Melanocyte of skin (primary cell): ENCODE data around the gene CENPB. TPM values are rescaled to one million over a fixed set of nuclear protein-coding genes. Genes with fewer than 3 reads are reported as not detected.

ENCODE experiments used
- total RNA-seq, 2 donors: library from RNA; depleted of rRNA; stranded (reverse); fragments of >200 nt; gene quantifications; 2 replicates each; pipeline ENCODE4 v1.2.3, GENCODE V29; 2012

The CENPB gene, protein sequence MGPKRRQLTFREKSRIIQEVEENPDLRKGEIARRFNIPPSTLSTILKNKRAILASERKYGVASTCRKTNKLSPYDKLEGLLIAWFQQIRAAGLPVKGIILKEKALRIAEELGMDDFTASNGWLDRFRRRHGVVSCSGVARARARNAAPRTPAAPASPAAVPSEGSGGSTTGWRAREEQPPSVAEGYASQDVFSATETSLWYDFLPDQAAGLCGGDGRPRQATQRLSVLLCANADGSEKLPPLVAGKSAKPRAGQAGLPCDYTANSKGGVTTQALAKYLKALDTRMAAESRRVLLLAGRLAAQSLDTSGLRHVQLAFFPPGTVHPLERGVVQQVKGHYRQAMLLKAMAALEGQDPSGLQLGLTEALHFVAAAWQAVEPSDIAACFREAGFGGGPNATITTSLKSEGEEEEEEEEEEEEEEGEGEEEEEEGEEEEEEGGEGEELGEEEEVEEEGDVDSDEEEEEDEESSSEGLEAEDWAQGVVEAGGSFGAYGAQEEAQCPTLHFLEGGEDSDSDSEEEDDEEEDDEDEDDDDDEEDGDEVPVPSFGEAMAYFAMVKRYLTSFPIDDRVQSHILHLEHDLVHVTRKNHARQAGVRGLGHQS
- 100 to 1,000 TPM in 1 of 2 donors, 10 to 100 TPM in 1; 88.8 to 152 TPM for total RNA-seq

GRCh38 chr20:3786665-3787323, at the start of gene CENPB:
TSS of gene CENPB (minus strand) at chr20:3786740. CDS start at chr20:3786483, 257 bp downstream.

DNA sequence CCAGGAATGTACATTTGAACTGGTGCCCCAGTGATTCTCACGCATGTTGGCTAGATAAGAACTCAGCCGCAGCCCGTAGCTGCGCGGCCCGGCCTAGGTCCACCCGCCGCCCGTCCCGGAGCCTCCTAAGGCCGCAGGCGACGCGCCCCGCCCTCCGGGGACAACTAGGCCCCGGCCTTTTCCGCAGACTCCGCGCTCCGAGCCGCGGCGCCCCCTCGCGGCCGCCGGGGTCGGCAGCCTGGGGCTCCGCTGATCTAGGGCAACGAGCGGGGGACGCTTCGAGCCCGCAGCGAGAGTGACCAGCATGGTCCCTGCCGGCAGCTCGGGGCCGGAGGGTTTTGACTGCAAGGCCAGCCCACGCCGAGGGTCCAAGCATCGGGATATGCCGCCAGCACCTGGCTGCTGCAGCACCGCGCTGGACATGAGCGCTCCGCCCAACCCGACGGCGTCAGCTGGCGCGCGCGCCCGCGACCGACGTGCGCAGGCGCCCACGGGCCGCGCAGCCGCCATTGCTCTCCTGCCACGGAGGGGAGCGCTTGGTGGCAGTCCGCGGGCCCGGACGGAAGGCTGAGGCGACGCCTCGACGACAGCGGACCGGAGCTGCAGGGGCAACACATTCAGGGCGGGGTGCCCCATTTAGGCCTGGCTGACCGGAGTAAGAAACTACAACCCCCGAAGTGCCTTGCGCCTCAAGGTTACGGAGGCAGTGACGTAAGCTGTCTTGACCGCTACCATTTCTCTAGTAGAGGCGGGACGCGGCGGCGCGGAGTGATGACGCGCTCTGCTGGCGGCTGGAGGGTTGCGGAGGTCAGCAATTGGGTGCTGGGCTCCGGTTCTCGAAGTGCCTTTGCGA, 33.7 kb upstream of the CENPB start, which contains the start of gene AP5S1:
AP5S1 (plus strand) TSS at position 500 of the 853 bp plus-strand sequence. CDS start 1,571 bp downstream, outside the sequence.

GRCh38 chr20:3795511-3796468, 9.2 kb upstream of the CENPB start, which contains the start of gene CDC25B:
TSS of gene CDC25B (plus strand) at chr20:3796310. CDS start at chr20:3796532, 222 bp downstream.

DNA sequence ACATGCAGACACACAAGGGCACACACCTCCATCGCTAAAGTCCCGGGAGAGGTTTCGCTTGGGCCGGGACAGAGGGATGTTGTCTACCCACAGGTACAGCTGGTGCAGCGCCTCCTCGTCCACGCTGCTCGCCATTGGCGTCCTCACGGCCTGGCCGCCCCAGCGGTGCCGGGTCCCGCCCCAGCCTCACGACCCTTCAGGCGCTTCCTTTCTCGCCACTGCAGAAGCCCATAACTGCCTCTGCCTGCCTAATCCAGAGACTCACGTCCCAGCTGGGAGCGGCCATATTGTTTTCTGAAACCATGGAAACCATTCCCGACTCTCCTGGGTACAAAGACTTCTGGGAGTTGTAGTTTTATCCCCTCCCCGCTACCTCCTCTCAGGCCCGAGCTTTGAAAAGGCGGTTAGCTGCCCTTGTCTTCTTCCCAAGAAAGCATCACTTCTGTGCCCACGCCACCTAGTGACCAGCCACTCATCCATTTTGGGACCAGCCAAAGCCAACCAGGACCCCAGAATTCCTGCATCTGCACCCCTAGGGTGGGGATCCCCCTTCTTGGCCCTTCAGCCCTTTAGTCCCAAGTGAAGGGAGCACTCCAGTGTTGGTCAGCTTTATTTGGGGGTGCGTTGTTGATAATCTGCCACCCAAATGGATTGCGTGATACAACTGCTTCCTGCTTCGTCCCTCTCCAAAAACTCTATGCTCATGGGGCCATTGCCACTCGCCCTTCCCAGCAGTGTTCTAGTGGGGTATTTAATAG, 5.2 kb downstream of the CENPB start, which contains the start of gene SPEF1:
SPEF1 (minus strand) TSS at position 296 of the 758 bp plus-strand sequence; CDS start at position 135, 161 bp downstream.

DNA sequence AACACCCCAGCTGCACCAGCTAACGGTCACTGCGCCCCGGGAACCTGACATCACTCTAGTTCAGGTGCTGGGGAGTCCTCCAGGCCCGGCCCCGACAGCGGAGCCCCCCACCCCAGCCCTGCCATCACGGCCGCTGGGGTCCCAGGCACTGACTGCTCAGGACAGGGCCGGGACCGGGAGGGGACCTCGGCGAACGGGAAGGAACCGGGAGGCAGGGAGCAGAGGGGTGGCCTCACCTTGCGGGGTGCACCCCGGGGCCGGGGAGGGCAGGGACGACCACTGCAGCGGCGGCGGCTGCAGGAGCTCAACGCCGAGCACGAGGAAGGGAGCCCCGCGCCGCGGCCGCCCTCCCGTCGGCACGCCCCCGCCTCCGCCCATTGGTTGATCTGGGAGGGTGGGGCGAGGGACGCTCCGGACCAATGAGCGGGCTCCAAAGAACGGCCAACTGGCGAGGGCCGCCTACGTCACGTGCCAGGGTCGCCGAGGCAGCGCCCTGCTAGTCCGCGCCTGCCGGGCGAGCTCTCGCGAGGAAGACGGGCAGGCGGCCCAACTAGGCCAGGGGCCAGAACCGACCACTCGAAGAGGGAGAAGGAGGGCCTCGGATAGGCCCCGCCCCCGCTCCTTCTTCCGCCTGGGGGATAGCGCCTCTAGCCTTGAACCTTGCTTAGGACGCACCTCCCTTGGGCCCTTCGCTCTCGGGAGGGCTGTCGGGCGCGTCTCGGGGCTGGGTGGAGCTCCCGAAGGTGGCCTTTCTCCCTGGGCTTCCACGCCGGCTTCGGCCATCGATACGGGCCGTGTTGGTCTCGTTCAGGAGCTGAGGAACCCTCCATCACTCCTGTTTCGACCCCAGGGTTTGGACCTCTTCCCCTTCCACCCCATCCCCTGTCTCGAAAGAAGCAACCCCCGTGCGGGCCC, 18.9 kb downstream of the CENPB start, which contains the start of gene ADISSP:
ADISSP (minus strand) TSS at position 327 of the 915 bp plus-strand sequence. CDS start 7,653 bp downstream, outside the sequence.

Other genes with a start within 250 kb of the CENPB start
- gene GFRA4, start 123.3 kb downstream of the CENPB start, total RNA-seq: not detected
- gene ADAM33, start 104.7 kb downstream of the CENPB start, total RNA-seq: under 1 TPM; under 0.01 TPM
- gene SIGLEC1, start 74.1 kb downstream of the CENPB start, total RNA-seq: not detected
- under 1 TPM in 1 of 2 donors, not detected in 1; under 0.01 TPM for gene HSPA12B, start 54.1 kb downstream of the CENPB start, total RNA-seq
- gene ADISSP, start 19.0 kb downstream of the CENPB start, total RNA-seq: 10 to 100 TPM; 22.7 to 38.0 TPM
- gene SPEF1, start 5.3 kb downstream of the CENPB start, total RNA-seq: under 1 TPM; under 0.01 TPM
- 10 to 100 TPM; 43.7 to 74.9 TPM for gene CDC25B, start 9.6 kb upstream of the CENPB start, total RNA-seq
- gene AP5S1, start 33.8 kb upstream of the CENPB start, total RNA-seq: 10 to 100 TPM; 22.3 to 22.7 TPM
- 10 to 100 TPM; 17.9 to 24.3 TPM for gene MAVS, start 60.1 kb upstream of the CENPB start, total RNA-seq
- gene PANK2, start 102.6 kb upstream of the CENPB start, total RNA-seq: 10 to 100 TPM; 49.6 to 63.6 TPM
- 10 to 100 TPM in 1 of 2 donors, 1 to 10 TPM in 1; 7.9 to 11.0 TPM for gene RNF24, start 228.8 kb upstream of the CENPB start, total RNA-seq